ENCODE results near the gene CSK.
"Not testable (repeated sequence)": the region's sequence is repeated elsewhere in the genome, so short reads cannot be mapped to it uniquely, and the experiment has no call there.

DNA sequence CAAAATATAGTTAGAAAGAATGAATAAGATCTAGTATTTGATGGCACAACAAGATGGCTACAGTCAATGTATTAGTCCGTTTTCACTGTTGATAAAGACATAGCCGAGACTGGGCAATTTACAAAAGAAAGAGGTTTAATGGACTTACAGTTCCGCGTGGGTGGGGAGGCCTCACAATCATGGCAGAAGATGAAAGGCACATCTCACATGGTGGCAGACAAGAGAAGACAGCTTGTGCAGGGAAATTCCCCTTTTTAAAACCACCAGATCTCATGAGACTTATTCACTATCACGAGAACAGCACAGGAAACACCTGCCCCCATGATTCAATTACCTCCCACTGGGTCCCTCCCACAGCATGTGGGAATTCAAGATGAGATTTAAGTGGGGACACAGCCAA is 43.6 kb upstream of the CSK start:
- not testable (repeated sequence) for TF ChIP-seq CTCF (IDR thresholded peaks at IDR 0.05; ENCODE audit: low read depth, low read length); POLR2A (IDR thresholded peaks at IDR 0.05; ENCODE audit: extremely low read depth, insufficient read length); MYC (IDR thresholded peaks at IDR 0.05; ENCODE audit: low read depth, low read length)
- TF ChIP-seq, protein P1, sequence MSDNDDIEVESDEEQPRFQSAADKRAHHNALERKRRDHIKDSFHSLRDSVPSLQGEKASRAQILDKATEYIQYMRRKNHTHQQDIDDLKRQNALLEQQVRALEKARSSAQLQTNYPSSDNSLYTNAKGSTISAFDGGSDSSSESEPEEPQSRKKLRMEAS (IDR thresholded peaks at IDR 0.05; ENCODE audit: low read depth, low read length), result not testable (repeated sequence)

Data from NB4 (cell line).